Epithelial cell of proximal tubule (primary cell): ENCODE measurements around the gene HOOK2. TPM values are rescaled to one million over a fixed set of nuclear protein-coding genes. Genes with fewer than 3 reads are reported as not detected.

Source experiments
- DNase-seq: peaks from one replicate; pipeline ENCODE4 v3.0.0-alpha.2; 2011; ENCODE audit warnings: low read depth
- H3K4me3 ChIP-seq: 2 replicates; pipeline ENCODE4 v1.5.1; 2011; ENCODE audit warnings: low read depth, mild to moderate bottlenecking, low read length
- total RNA-seq: library from RNA; depleted of rRNA; stranded (reverse); fragments of >200 nt; gene quantifications from 2 replicates; pipeline ENCODE4 v1.2.3, GENCODE V29; 2015
- TF ChIP-seq, protein P1 (sequence below): conservative IDR thresholded peaks from 2 replicates; pipeline ENCODE4 v1.5.1; 2012; ENCODE audit warnings: low read depth, mild to moderate bottlenecking, low read length

HOOK2 gene
- total RNA-seq, 1 donor from 2014 or later, result 26.3 TPM

DNA sequence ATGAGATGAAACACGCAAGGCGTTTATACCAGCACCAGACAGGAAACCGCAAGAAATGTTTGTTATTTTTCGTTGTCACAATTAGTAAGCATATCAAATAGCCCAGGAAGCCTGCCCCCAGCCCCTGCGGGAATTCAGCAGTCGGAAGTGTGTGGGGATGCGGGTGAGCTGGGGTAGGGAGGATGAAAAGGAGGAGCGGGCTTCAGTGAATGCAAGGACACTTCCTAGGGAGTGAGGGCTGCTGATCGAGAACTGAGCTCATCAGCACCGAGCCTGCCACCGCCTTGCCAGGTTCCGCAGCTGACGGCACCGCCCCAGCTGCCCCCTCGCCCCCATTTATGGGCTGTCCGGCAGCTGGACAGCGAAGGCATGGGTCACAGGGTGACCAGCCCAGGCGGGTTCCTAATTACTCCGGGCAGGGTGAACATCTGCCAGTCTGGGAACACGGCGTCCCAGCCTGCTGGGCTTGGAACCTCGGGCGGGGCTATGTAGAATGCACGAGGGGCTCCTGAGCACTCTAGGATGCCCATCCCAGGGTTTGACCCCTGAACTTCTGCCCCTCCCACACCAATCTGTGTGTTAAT lies 25.3 kb downstream of the HOOK2 start:
- TF ChIP-seq, protein P1, sequence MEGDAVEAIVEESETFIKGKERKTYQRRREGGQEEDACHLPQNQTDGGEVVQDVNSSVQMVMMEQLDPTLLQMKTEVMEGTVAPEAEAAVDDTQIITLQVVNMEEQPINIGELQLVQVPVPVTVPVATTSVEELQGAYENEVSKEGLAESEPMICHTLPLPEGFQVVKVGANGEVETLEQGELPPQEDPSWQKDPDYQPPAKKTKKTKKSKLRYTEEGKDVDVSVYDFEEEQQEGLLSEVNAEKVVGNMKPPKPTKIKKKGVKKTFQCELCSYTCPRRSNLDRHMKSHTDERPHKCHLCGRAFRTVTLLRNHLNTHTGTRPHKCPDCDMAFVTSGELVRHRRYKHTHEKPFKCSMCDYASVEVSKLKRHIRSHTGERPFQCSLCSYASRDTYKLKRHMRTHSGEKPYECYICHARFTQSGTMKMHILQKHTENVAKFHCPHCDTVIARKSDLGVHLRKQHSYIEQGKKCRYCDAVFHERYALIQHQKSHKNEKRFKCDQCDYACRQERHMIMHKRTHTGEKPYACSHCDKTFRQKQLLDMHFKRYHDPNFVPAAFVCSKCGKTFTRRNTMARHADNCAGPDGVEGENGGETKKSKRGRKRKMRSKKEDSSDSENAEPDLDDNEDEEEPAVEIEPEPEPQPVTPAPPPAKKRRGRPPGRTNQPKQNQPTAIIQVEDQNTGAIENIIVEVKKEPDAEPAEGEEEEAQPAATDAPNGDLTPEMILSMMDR, result no peak
- peak overlapping the region; percentile 16 for H3K4me3 ChIP-seq
- DNase-seq, result no peak

DNA sequence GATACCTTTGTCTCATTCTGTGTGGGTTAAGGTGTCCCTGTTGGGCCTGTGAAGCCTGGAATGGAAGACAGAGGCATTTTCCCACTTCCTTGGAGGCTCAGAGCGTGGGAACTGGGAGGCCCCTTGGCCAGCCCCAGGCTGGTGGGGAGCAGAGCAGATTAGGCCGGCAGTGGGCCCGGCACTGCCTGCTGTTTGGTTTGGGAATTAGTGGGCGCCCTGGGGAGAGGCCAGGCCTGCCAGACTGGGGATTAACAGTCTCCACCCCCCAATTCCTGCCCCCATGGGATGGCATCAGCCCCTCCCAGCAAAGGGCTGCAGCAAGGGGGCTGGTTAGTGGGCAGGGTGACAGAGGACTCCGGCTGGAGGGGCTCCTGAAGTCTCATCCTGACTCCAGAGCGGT lies 26.9 kb downstream of the HOOK2 start:
- DNase-seq, result no peak
- no peak overlapping the region for H3K4me3 ChIP-seq
- TF ChIP-seq, protein P1, result no peak

DNA sequence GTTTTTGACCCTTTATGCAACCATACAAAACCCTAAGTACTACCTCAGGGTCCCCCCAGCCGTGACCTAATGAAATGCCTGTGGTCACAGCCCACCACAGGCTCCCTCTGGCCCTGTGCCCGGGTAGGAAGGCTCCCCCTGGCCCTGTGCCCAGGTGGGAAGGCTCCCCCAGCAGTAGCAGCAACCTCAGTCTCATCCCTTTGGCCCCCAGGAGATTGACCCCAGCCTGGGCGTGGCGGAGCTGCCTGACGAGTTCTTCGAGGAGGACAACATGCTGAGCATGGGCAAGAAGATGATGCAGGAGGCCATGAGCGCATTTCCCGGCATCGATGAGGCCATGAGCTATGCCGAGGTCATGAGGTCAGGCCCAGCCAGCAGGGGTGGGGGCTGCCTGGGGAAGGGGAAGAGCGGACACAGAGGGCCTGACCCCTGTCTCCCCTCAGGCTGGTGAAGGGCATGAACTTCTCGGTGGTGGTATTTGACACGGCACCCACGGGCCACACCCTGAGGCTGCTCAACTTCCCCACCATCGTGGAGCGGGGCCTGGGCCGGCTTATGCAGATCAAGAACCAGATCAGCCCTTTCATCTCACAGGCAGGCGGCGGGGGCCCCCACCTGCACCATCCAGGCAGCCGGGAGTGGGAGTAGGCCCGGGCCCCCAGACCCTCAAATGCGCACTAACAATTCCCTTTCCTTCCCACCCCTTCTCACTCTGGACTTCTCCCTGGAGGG lies 30.0 kb downstream of the HOOK2 start:
- DNase-seq, result no peak
- TF ChIP-seq, protein P1, result no peak
- no peak overlapping the region for H3K4me3 ChIP-seq

DNA sequence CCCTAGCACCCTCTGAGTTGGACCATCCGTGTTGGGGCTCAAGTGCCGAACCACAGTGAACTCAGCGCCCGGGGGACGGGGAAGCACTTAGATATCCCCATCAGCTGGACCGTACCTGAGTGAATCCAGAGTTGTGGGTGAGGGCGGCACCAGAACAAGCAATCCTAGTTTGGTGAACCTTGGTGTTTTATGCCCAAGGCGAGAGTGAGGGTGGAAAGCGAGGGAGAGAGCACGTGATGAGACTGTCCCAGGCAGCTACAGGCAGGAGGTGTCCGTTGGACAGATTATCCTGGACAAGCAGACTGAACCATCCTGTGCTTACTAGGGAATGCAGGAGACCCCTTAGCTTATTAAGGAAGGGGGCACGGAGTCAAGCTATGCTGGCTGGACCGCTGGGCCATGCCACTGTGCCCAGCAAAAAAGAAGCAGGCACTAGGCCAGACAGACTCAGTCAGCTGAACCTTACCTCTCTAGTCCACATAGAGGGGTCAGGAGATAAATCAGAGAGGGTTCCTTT lies 37.5 kb downstream of the HOOK2 start:
- peak overlapping the region; percentile 98 for H3K4me3 ChIP-seq
- TF ChIP-seq, protein P1, result no peak
- DNase-seq, result no peak

DNA sequence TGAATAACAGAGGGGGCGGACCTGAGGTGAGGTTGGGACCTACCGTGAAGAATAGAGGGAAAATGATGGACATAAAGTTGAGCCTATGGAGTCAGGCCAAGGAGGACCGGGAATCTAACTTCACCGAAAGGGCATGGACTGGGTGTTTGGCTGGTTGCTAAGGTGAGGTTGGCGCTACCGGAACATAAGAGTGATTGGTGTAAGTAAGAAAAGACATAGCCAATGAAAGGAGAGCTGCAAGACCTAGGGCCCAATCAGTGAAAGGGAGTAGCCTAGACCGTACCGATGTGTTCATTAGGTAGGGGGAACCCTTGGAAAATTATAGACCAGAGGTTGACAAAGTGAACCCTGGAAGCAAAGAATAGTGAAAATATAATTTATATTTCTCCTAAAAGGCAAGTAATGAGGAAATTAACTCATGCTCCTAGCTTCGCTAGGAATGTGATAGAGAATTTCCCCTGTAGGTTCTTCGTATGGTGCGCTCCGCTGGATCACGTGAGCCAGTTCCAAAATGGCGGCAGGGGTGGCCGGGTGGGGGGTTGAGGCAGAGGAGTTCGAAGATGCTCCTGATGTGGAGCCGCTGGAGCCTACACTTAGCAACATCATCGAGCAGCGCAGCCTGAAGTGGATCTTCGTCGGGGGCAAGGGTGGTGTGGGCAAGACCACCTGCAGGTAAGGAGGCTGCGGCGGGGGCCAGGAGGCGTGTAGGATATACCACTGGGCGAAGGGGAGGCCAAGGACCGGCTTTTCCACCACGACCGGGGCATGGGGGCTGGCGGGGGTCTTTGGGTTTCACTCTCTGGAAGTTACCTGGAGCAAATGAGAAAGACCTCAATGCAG lies 38.1 kb downstream of the HOOK2 start, which contains the start of gene GET3:
Gene GET3, plus strand, starts transcription at position 503 of the 840 bp plus-strand sequence. Its CDS starts 9 bp downstream, at position 512.
- TF ChIP-seq, protein P1, result no peak

DNA sequence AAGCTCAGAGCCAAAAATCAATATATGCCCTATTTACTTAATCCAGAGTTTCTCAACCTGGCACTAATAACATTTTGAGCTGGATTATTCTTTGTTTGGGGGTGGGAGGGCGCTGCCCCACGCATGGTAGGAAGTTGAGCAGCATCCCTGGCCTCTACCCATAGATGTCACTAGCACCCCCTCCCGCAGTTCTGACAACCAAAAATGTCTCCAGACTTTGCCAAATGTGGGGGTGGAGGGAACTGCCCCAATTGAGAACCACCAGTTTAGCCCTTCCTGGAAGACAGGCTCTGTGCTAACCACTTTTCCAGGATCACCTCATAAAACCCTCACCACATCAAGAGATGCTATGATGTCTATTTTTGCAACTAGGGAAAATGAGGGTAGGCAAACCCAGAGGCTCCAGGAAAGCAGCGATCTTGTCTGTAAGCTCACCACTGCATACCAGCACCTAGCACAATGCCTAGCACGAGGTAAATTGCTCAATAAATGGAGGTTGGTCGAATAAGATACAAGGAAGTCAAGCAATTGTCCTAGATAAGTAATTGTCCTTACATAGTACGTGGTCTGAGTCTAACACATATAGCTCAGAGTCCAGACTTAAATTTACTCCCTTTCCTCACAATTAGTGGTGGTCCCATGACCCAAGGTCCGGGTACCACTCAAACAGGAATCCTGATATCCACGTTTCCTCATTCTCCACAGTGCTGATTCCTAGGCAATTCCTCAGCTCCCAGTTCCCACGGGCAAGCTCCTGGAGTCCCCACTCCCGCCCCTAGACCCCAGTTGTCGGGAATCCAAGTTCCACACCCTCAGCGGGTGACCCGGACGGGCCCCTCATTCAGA lies 41.8 kb downstream of the HOOK2 start:
- TF ChIP-seq, protein P1, result peak; percentile 54
- DNase-seq, result no peak
- peak overlapping the region; percentile 86 for H3K4me3 ChIP-seq

More for the DNA sequence above, 38.1 kb downstream of the HOOK2 start, which contains the start of gene GET3:
- peak; percentile 100 for DNase-seq
- H3K4me3 ChIP-seq, result peak within 1 kb of the TSS; percentile 98
